Measurements from ENCODE around the gene CAMTA1. TPM values are rescaled to one million over a fixed set of nuclear protein-coding genes. Genes with fewer than 3 reads are reported as not detected.
"Not testable (repeated sequence)": the region's sequence is repeated elsewhere in the genome, so short reads cannot be mapped to it uniquely, and the experiment has no call there.

Gene CAMTA1
- total and polyA plus RNA-seq, 8 donors, result 13.0 to 54.2 (median 23.6) TPM

DNA sequence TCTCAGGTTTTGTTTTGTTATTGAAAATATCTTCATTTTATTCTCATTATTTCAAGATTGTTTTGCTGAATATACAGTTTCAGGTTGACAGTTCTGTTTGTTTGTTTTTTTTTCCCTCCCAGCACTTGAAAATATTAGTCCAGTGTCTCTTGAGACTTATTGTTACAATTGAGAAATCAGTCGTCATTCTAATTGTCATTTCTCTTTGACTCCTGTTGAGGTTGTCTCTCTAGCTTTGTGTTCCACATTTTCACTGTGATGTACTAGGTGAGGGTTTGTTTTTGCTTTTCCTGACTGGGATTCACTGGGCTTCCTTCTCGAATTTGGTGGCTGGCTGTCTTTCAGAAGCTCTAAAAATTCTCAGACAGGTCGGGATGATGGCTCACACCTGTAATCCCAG lies 542.6 kb downstream of the CAMTA1 start:
- TF ChIP-seq, protein P1, sequence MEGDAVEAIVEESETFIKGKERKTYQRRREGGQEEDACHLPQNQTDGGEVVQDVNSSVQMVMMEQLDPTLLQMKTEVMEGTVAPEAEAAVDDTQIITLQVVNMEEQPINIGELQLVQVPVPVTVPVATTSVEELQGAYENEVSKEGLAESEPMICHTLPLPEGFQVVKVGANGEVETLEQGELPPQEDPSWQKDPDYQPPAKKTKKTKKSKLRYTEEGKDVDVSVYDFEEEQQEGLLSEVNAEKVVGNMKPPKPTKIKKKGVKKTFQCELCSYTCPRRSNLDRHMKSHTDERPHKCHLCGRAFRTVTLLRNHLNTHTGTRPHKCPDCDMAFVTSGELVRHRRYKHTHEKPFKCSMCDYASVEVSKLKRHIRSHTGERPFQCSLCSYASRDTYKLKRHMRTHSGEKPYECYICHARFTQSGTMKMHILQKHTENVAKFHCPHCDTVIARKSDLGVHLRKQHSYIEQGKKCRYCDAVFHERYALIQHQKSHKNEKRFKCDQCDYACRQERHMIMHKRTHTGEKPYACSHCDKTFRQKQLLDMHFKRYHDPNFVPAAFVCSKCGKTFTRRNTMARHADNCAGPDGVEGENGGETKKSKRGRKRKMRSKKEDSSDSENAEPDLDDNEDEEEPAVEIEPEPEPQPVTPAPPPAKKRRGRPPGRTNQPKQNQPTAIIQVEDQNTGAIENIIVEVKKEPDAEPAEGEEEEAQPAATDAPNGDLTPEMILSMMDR (IDR thresholded peaks at IDR 0.05), result no peak

DNA sequence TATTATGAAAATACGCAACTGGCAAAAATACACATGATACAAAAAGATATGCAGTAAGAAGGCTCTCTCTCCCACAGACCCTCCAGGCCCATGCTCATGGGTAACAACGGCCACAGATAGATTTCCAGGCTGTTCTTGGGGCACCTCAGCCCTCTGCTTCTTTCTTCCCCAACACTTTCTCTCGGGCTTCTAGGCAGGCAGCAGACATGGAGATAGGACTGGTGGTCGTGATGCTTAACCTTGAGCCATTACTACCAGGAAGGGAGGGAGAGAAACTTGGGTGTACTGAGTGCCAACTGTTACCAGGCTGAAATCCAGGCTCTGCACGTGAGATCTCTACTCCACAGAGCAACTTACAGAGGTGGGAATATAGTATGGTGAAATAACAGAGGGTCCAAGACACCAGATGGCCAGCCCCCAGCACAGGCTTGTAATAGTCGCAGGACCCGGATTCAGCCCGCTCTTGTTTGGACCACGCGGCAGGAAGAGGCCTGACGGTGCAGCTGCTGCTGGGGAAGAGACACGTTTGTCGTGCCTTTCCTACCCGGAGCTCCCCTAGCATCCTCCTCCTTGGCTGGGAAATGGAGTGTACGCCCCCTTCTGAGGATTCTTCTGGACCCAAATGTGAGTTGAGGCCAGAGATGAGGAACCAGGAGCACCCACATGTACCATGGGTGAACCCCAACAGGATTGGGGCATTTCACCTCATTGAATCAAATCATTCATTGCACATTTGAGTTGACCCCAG lies 544.8 kb downstream of the CAMTA1 start:
- intact Hi-C loops (cut with DNase I), result no loop called here
- ATAC-seq (no peak), FAIRE-seq (no peak), DNase-seq (no peak)
- Histone ChIP-seq H3K4me3 (no peak overlapping the region), H3K27me3 (peaks cover 0 to 5% (median 0%) of the 10 kb centered on the region in 4 donors), H3K27ac (no peak overlapping the region), H3K4me1 (no peaks in the 10 kb centered on the region), H3K36me3 (no peaks in the 10 kb centered on the region), H3K9me3 (no peaks in the 10 kb centered on the region)
- WGBS, 2 donors, result 81% methylated on average over 15 of the region's 15 CpGs
- TF ChIP-seq, protein P1 (IDR thresholded peaks at IDR 0.05), result no peak

More for the DNA sequence above, 542.6 kb downstream of the CAMTA1 start:
- H3K9me3 ChIP-seq, result no peaks in the 10 kb centered on the region
- H3K4me1 ChIP-seq, result no peaks in the 10 kb centered on the region
- peaks cover 0 to 5% (median 0%) of the 10 kb centered on the region in 4 donors for H3K27me3 ChIP-seq
- intact Hi-C loops (cut with DNase I), result no loop called here
- no peak for FAIRE-seq
- DNase-seq, result no peak
- H3K36me3 ChIP-seq, result no peaks in the 10 kb centered on the region
- 45 to 48% methylated on average over 3 of the region's 3 CpGs for WGBS, 2 donors
- H3K4me3 ChIP-seq, result no peak overlapping the region
- ATAC-seq, result no peak
- H3K27ac ChIP-seq, result no peak overlapping the region

DNA sequence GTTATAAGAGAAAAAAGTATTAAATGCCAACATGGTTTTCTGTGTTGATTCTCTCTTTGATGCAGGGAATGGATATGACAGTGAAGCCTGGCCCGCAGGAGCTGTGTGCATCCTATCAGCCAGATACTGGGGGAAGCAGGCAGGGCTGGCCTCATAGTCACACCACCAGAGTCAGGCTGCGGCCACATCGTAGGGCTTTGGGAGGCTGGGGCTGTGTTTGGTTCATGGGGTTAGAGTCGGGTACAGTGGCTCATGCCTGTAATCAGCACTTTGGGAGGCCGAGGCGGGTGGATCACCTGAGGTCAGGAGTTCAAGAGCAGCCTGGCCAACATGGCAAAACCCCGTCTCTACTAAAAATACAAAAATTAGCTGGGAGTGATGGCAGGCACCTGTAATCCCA lies 545.5 kb downstream of the CAMTA1 start:
- 81 to 91% methylated on average over 7 of the region's 7 CpGs for WGBS, 2 donors
- DNase-seq; H3K27ac ChIP-seq; intact Hi-C loops (cut with DNase I); H3K9me3 ChIP-seq; ATAC-seq; H3K36me3 ChIP-seq; H3K4me3 ChIP-seq; FAIRE-seq; H3K4me1 ChIP-seq; H3K27me3 ChIP-seq: not testable (repeated sequence)

DNA sequence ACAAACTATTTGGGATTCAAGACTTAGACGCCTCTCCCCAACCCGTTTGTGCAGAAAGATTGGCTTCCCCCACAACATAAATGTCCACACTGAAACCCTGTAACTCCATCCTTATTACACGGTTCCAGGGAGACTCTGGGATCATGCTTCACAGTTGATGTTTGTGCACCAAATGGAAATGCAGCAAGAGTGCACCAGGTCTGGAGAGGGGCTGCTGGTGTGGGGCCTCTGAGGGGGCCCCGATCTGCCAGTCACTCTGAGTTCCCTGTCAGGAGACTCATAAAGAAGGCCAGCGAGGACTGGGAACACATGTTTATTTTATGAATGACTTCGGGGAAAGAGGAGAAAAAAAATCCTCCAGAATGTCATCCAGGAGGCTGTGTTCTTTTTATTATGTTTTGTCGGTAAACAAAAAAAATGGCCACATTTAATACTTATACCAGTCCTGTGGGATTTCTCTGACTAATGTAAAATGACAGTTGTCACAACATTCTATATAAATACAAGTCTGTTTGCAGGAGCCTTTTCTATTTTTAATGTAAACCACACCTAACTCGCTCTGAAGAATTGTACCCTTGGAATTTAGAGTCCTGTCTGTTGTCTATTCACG lies 546.8 kb downstream of the CAMTA1 start:
- ATAC-seq (no peak), DNase-seq (no peak), FAIRE-seq (no peak)
- no peaks in the 10 kb centered on the region for H3K4me1 ChIP-seq
- intact Hi-C loops (cut with DNase I), result no loop called here
- no peak overlapping the region for H3K27ac ChIP-seq
- WGBS, 2 donors, result 62 to 70% methylated on average over 9 of the region's 9 CpGs
- peaks cover 0 to 5% (median 0%) of the 10 kb centered on the region in 4 donors for H3K27me3 ChIP-seq
- no peaks in the 10 kb centered on the region for H3K36me3 ChIP-seq
- H3K4me3 ChIP-seq, result no peak overlapping the region
- TF ChIP-seq, protein P1 (IDR thresholded peaks at IDR 0.05), result no peak
- no peaks in the 10 kb centered on the region for H3K9me3 ChIP-seq

DNA sequence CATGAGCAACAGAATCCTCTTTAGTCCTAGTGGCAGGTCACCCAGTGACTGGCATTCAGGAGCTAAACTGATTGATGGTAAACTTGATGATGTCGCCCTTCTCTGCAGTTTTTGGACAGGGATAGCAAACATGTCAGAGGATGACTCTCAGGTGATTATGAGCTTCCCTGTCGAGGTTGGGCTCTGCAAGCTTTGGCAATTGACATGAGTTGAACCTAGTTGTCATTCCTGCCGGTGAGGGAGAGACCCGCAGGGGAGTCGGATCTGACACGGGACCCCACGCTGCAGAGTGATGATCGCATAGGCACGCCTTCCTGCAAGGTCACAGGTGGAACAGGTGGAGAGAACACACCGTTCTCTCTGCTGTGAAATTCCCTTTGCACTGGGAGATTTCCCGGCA lies 547.8 kb downstream of the CAMTA1 start:
- peaks cover 0 to under 1% (median 0%) of the 10 kb centered on the region in 4 donors for H3K27me3 ChIP-seq
- no peaks in the 10 kb centered on the region for H3K9me3 ChIP-seq
- no peak for ATAC-seq
- whole genome bisulfite sequencing, 2 donors, result 24 to 44% methylated on average over 11 of the region's 11 CpGs
- no peak overlapping the region for H3K4me3 ChIP-seq
- no peak for DNase-seq
- TF ChIP-seq, protein P1 (IDR thresholded peaks at IDR 0.05), result no peak
- intact Hi-C loops (cut with DNase I), result no loop called here
- no peaks in the 10 kb centered on the region for H3K36me3 ChIP-seq
- no peak overlapping the region for H3K27ac ChIP-seq
- FAIRE-seq, result no peak
- no peaks in the 10 kb centered on the region for H3K4me1 ChIP-seq
